ENCODE results near the gene TAS1R3. TPM values are rescaled to one million over a fixed set of nuclear protein-coding genes. Genes with fewer than 3 reads are reported as not detected.
A peak's percentile ranks its signal among the peaks of the same experiment; 100 is the strongest.
"Not testable (repeated sequence)": the region's sequence is repeated elsewhere in the genome, so short reads cannot be mapped to it uniquely, and the experiment has no call there.

Gene TAS1R3
- total RNA-seq, 1 donor from 2014 or later: not detected

- Histone ChIP-seq H3K4me1 (peaks cover 7% of the 10 kb centered on the region), H3K9ac (no peak overlapping the region), H3K36me3 (no peaks in the 10 kb centered on the region), H3F3A (ENCODE audit: low read depth) (peaks cover 16% of the 10 kb centered on the region), H3K9me3 (ENCODE audit: low read depth) (no peaks in the 10 kb centered on the region), H3K79me2 (ENCODE audit: low read depth) (peaks cover 38% of the 10 kb centered on the region), H3K27me3 (no peaks in the 10 kb centered on the region), H4K20me1 (ENCODE audit: low read depth) (peaks cover 70% of the 10 kb centered on the region), H3K27ac (no peak overlapping the region), H2AFZ (replicated peaks) (no peak overlapping the region), H3K4me2 (no peak overlapping the region), H3K4me3 (no peak overlapping the region)
- Mint-ChIP-seq H3K9me3 (no peaks in the 10 kb centered on the region), H3K27ac (no peak overlapping the region), H3K27me3 (ENCODE audit: insufficient read depth, low read depth) (peaks cover 9% of the 10 kb centered on the region), H3K4me1 (peaks cover 6% of the 10 kb centered on the region), H3K4me3 (no peak overlapping the region), H3K36me3 (peaks cover 11% of the 10 kb centered on the region)
- no peak for DNase-seq (ENCODE audit: low spot score)
- TF ChIP-seq EZH2phosphoT487 (IDR thresholded peaks at IDR 0.05) (no peak), CTCF (IDR thresholded peaks at IDR 0.05) (no peak), EZH2 (IDR thresholded peaks at IDR 0.05) (no peak)
Observed at GRCh38 chr1:1314678-1315335, 16.3 kb upstream of the TAS1R3 start.

GRCh38 chr1:1315435-1315954 is 15.6 kb upstream of the TAS1R3 start:
- DNase-seq (ENCODE audit: low spot score): peak; percentile 43
- Mint-ChIP-seq H3K9me3 (no peaks in the 10 kb centered on the region), H3K36me3 (peaks cover 11% of the 10 kb centered on the region), H3K4me1 (peaks cover 6% of the 10 kb centered on the region), H3K4me3 (peak overlapping the region; percentile 13), H3K27me3 (ENCODE audit: insufficient read depth, low read depth) (peaks cover 12% of the 10 kb centered on the region), H3K27ac (no peak overlapping the region)
- H3K36me3 ChIP-seq: no peaks in the 10 kb centered on the region
- peak overlapping the region; percentile 45 for H3K4me2 ChIP-seq
- TF ChIP-seq CTCF (IDR thresholded peaks at IDR 0.05) (no peak), EZH2phosphoT487 (IDR thresholded peaks at IDR 0.05) (no peak), EZH2 (IDR thresholded peaks at IDR 0.05) (no peak)
- H3K27me3 ChIP-seq: no peaks in the 10 kb centered on the region
- H2AFZ ChIP-seq (replicated peaks): no peak overlapping the region
- no peak overlapping the region for H3K4me3 ChIP-seq
- H3F3A ChIP-seq (ENCODE audit: low read depth): peaks cover 14% of the 10 kb centered on the region
- no peak overlapping the region for H3K9ac ChIP-seq
- H4K20me1 ChIP-seq (ENCODE audit: low read depth): peaks cover 71% of the 10 kb centered on the region
- no peak overlapping the region for H3K27ac ChIP-seq
- H3K9me3 ChIP-seq (ENCODE audit: low read depth): no peaks in the 10 kb centered on the region
- H3K4me1 ChIP-seq: peaks cover 7% of the 10 kb centered on the region
- H3K79me2 ChIP-seq (ENCODE audit: low read depth): peaks cover 45% of the 10 kb centered on the region

- H3K4me2 ChIP-seq: peak overlapping the region; percentile 45
- peaks cover 78% of the 10 kb centered on the region for H4K20me1 ChIP-seq (ENCODE audit: low read depth)
- not testable (repeated sequence) for H3K27ac Mint-ChIP-seq; H3K27ac ChIP-seq; H3K4me1 ChIP-seq; DNase-seq (ENCODE audit: low spot score); H3K9me3 Mint-ChIP-seq; H3K9me3 ChIP-seq (ENCODE audit: low read depth); H3K9ac ChIP-seq; H3K4me3 ChIP-seq; H3K36me3 ChIP-seq; H3K27me3 ChIP-seq; H3K4me3 Mint-ChIP-seq; H2AFZ ChIP-seq (replicated peaks); H3K4me1 Mint-ChIP-seq
- Mint-ChIP-seq H3K27me3 (ENCODE audit: insufficient read depth, low read depth) (peaks cover 12% of the 10 kb centered on the region), H3K36me3 (peaks cover 11% of the 10 kb centered on the region)
- H3F3A ChIP-seq (ENCODE audit: low read depth): peaks cover 14% of the 10 kb centered on the region
- H3K79me2 ChIP-seq (ENCODE audit: low read depth): peaks cover 52% of the 10 kb centered on the region
Observed at GRCh38 chr1:1316199-1316598, 14.9 kb upstream of the TAS1R3 start.

GRCh38 chr1:1317420-1317819 is 13.7 kb upstream of the TAS1R3 start:
- H3K4me2 ChIP-seq: no peak overlapping the region
- H4K20me1 ChIP-seq (ENCODE audit: low read depth): peaks cover 82% of the 10 kb centered on the region
- no peak overlapping the region for H2AFZ ChIP-seq (replicated peaks)
- H3K9me3 ChIP-seq (ENCODE audit: low read depth): no peaks in the 10 kb centered on the region
- H3K4me1 ChIP-seq: peaks cover 7% of the 10 kb centered on the region
- no peak for DNase-seq (ENCODE audit: low spot score)
- no peaks in the 10 kb centered on the region for H3K36me3 ChIP-seq
- peaks cover 14% of the 10 kb centered on the region for H3F3A ChIP-seq (ENCODE audit: low read depth)
- H3K27me3 Mint-ChIP-seq (ENCODE audit: insufficient read depth, low read depth): peaks cover 12% of the 10 kb centered on the region
- H3K36me3 Mint-ChIP-seq: peaks cover 11% of the 10 kb centered on the region
- H3K9me3 Mint-ChIP-seq: no peaks in the 10 kb centered on the region
- TF ChIP-seq CTCF (IDR thresholded peaks at IDR 0.05) (no peak), EZH2 (IDR thresholded peaks at IDR 0.05) (no peak), EZH2phosphoT487 (IDR thresholded peaks at IDR 0.05) (no peak)
- H3K79me2 ChIP-seq (ENCODE audit: low read depth): peaks cover 64% of the 10 kb centered on the region
- H3K4me1 Mint-ChIP-seq: peaks cover 10% of the 10 kb centered on the region
- no peak overlapping the region for H3K27ac ChIP-seq
- H3K27me3 ChIP-seq: no peaks in the 10 kb centered on the region
- no peak overlapping the region for H3K4me3 Mint-ChIP-seq
- no peak overlapping the region for H3K4me3 ChIP-seq
- H3K27ac Mint-ChIP-seq: no peak overlapping the region
- no peak overlapping the region for H3K9ac ChIP-seq
